ENCODE results near the gene GBP6.
"Not testable (repeated sequence)": the region's sequence is repeated elsewhere in the genome, so short reads cannot be mapped to it uniquely, and the experiment has no call there.

Gene GBP6

GRCh38 chr1:89367221-89367620 is 3.4 kb downstream of the GBP6 start:
- peak; percentile 64 for FAIRE-seq
- no peak for TF ChIP-seq POU2F2 (IDR thresholded peaks at IDR 0.05; ENCODE audit: low read depth, low read length)
- TF ChIP-seq PAX5 (IDR thresholded peaks at IDR 0.05; ENCODE audit: insufficient read depth, low read length, severe bottlenecking): no peak
- TF ChIP-seq TAF1 (IDR thresholded peaks at IDR 0.05; ENCODE audit: low read depth, low read length): no peak
- no peak for TF ChIP-seq SPI1 (IDR thresholded peaks at IDR 0.05; ENCODE audit: low read depth, low read length)
- no peak for TF ChIP-seq POLR2A (IDR thresholded peaks at IDR 0.05; ENCODE audit: low read depth, low read length)
- TF ChIP-seq POLR2AphosphoS5 (IDR thresholded peaks at IDR 0.05; ENCODE audit: low read depth, low read length): no peak

GRCh38 chr1:89369331-89369730 is 5.5 kb downstream of the GBP6 start:
- TF ChIP-seq POU2F2 (IDR thresholded peaks at IDR 0.05; ENCODE audit: low read depth, low read length) (no peak), SPI1 (IDR thresholded peaks at IDR 0.05; ENCODE audit: low read depth, low read length) (no peak), POLR2AphosphoS5 (IDR thresholded peaks at IDR 0.05; ENCODE audit: low read depth, low read length) (no peak), TAF1 (IDR thresholded peaks at IDR 0.05; ENCODE audit: low read depth, low read length) (no peak), PAX5 (IDR thresholded peaks at IDR 0.05; ENCODE audit: insufficient read depth, low read length, severe bottlenecking) (no peak), POLR2A (IDR thresholded peaks at IDR 0.05; ENCODE audit: low read depth, low read length) (no peak)
- DNase-seq (ENCODE audit: insufficient read length, low spot score) (no peak), FAIRE-seq (no peak)

More at GRCh38 chr1:89367221-89367620, 3.4 kb downstream of the GBP6 start:
- no peak for DNase-seq (ENCODE audit: insufficient read length, low spot score)

GRCh38 chr1:89373810-89374209 is 10.0 kb downstream of the GBP6 start:
- DNase-seq (ENCODE audit: insufficient read length, low spot score); FAIRE-seq: not testable (repeated sequence)

- FAIRE-seq: no peak
- TF ChIP-seq POU2F2 (IDR thresholded peaks at IDR 0.05; ENCODE audit: low read depth, low read length): no peak
- TF ChIP-seq POLR2AphosphoS5 (IDR thresholded peaks at IDR 0.05; ENCODE audit: low read depth, low read length): no peak
- no peak for TF ChIP-seq POLR2A (IDR thresholded peaks at IDR 0.05; ENCODE audit: low read depth, low read length)
- no peak for TF ChIP-seq PAX5 (IDR thresholded peaks at IDR 0.05; ENCODE audit: insufficient read depth, low read length, severe bottlenecking)
- no peak for TF ChIP-seq SPI1 (IDR thresholded peaks at IDR 0.05; ENCODE audit: low read depth, low read length)
- TF ChIP-seq TAF1 (IDR thresholded peaks at IDR 0.05; ENCODE audit: low read depth, low read length): no peak
- no peak for DNase-seq (ENCODE audit: insufficient read length, low spot score)
Observed at GRCh38 chr1:89378001-89378400, 14.1 kb downstream of the GBP6 start.

GRCh38 chr1:89381618-89382017 is 17.8 kb downstream of the GBP6 start:
- TF ChIP-seq POU2F2 (IDR thresholded peaks at IDR 0.05; ENCODE audit: low read depth, low read length) (no peak), SPI1 (IDR thresholded peaks at IDR 0.05; ENCODE audit: low read depth, low read length) (no peak), POLR2A (IDR thresholded peaks at IDR 0.05; ENCODE audit: low read depth, low read length) (no peak), POLR2AphosphoS5 (IDR thresholded peaks at IDR 0.05; ENCODE audit: low read depth, low read length) (no peak), PAX5 (IDR thresholded peaks at IDR 0.05; ENCODE audit: insufficient read depth, low read length, severe bottlenecking) (no peak), TAF1 (IDR thresholded peaks at IDR 0.05; ENCODE audit: low read depth, low read length) (no peak)
- FAIRE-seq (no peak), DNase-seq (ENCODE audit: insufficient read length, low spot score) (no peak)

- DNase-seq (ENCODE audit: insufficient read length, low spot score): no peak
- no peak for FAIRE-seq
- no peak for TF ChIP-seq SPI1 (IDR thresholded peaks at IDR 0.05; ENCODE audit: low read depth, low read length)
- no peak for TF ChIP-seq POLR2AphosphoS5 (IDR thresholded peaks at IDR 0.05; ENCODE audit: low read depth, low read length)
- TF ChIP-seq POU2F2 (IDR thresholded peaks at IDR 0.05; ENCODE audit: low read depth, low read length): no peak
Observed at GRCh38 chr1:89382479-89382878, 18.6 kb downstream of the GBP6 start.

- no peak for TF ChIP-seq POU2F2 (IDR thresholded peaks at IDR 0.05; ENCODE audit: low read depth, low read length)
- no peak for TF ChIP-seq PAX5 (IDR thresholded peaks at IDR 0.05; ENCODE audit: insufficient read depth, low read length, severe bottlenecking)
- no peak for TF ChIP-seq POLR2AphosphoS5 (IDR thresholded peaks at IDR 0.05; ENCODE audit: low read depth, low read length)
- FAIRE-seq: no peak
- no peak for DNase-seq (ENCODE audit: insufficient read length, low spot score)
Observed at GRCh38 chr1:89383185-89383584, 19.3 kb downstream of the GBP6 start.

- TF ChIP-seq TAF1 (IDR thresholded peaks at IDR 0.05; ENCODE audit: low read depth, low read length) (no peak), PAX5 (IDR thresholded peaks at IDR 0.05; ENCODE audit: insufficient read depth, low read length, severe bottlenecking) (no peak), POLR2AphosphoS5 (IDR thresholded peaks at IDR 0.05; ENCODE audit: low read depth, low read length) (no peak), POU2F2 (IDR thresholded peaks at IDR 0.05; ENCODE audit: low read depth, low read length) (no peak), SPI1 (IDR thresholded peaks at IDR 0.05; ENCODE audit: low read depth, low read length) (no peak), POLR2A (IDR thresholded peaks at IDR 0.05; ENCODE audit: low read depth, low read length) (no peak)
- FAIRE-seq: no peak
Observed at GRCh38 chr1:89390707-89391106, 26.8 kb downstream of the GBP6 start.

GRCh38 chr1:89391686-89392085 is 27.8 kb downstream of the GBP6 start:
- TF ChIP-seq SPI1 (IDR thresholded peaks at IDR 0.05; ENCODE audit: low read depth, low read length) (no peak), POU2F2 (IDR thresholded peaks at IDR 0.05; ENCODE audit: low read depth, low read length) (no peak), TAF1 (IDR thresholded peaks at IDR 0.05; ENCODE audit: low read depth, low read length) (no peak), POLR2AphosphoS5 (IDR thresholded peaks at IDR 0.05; ENCODE audit: low read depth, low read length) (no peak), POLR2A (IDR thresholded peaks at IDR 0.05; ENCODE audit: low read depth, low read length) (no peak), PAX5 (IDR thresholded peaks at IDR 0.05; ENCODE audit: insufficient read depth, low read length, severe bottlenecking) (no peak)
- DNase-seq (ENCODE audit: insufficient read length, low spot score) (no peak), FAIRE-seq (no peak)

More at GRCh38 chr1:89390707-89391106, 26.8 kb downstream of the GBP6 start:
- no peak for DNase-seq (ENCODE audit: insufficient read length, low spot score)

- DNase-seq (ENCODE audit: insufficient read length, low spot score) (no peak), FAIRE-seq (no peak)
- TF ChIP-seq POLR2AphosphoS5 (IDR thresholded peaks at IDR 0.05; ENCODE audit: low read depth, low read length) (no peak), POLR2A (IDR thresholded peaks at IDR 0.05; ENCODE audit: low read depth, low read length) (no peak), TAF1 (IDR thresholded peaks at IDR 0.05; ENCODE audit: low read depth, low read length) (no peak), SPI1 (IDR thresholded peaks at IDR 0.05; ENCODE audit: low read depth, low read length) (no peak)
Observed at GRCh38 chr1:89394851-89395250, 31.0 kb downstream of the GBP6 start.

- FAIRE-seq: no peak
- TF ChIP-seq POLR2A (IDR thresholded peaks at IDR 0.05; ENCODE audit: low read depth, low read length) (no peak), POLR2AphosphoS5 (IDR thresholded peaks at IDR 0.05; ENCODE audit: low read depth, low read length) (no peak), SPI1 (IDR thresholded peaks at IDR 0.05; ENCODE audit: low read depth, low read length) (no peak), POU2F2 (IDR thresholded peaks at IDR 0.05; ENCODE audit: low read depth, low read length) (no peak)
- no peak for DNase-seq (ENCODE audit: insufficient read length, low spot score)
Observed at GRCh38 chr1:89396902-89397301, 33.0 kb downstream of the GBP6 start.
